ENCODE data around the gene ACSF3. TPM values are rescaled to one million over a fixed set of nuclear protein-coding genes. Genes with fewer than 3 reads are reported as not detected.

ACSF3 gene
- total and polyA plus RNA-seq, 4 donors: 15.3 to 27.3 (median 18.8) TPM

DNA sequence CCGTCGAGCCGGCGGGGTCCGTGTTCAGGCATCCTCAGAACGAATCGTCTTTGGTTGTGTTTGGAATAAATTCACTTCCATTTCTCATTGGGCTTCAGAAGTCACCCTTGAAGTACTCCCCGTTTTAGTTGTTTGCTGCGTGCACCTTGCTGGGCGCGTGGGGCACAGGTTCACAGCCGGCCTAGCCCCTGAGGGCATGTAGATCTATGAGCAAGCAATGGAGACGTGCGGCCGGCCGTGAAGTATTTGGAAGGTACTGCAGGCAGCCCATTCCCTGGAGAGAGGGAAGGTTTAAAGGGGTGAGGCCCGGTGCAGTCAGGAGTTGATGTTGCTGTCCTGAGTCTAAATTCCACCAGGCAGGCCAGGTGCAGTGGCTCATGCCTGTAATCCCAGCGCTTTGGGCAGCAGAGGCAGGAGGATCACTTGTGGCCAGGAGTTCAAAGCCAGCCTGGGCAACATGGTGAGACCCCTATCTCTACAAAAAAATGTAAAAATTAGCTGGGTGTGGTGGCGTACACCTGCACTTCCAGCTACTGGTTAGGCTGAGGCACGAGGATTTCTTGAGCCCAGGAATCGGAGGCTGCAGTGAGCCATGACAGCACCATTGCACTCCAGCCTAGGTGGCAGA lies 714 bp downstream of the ACSF3 start:
- Histone ChIP-seq H3K4me3 (ENCODE audit: low read depth in 1 of 3, low read length in 3 of 3) (peak overlapping the region; percentile 30 to 94 (median 88)), H3K27me3 (ENCODE audit: control insufficient read depth in 4 of 4, insufficient read depth in 4 of 4, low read length in 3 of 4) (peaks cover 0 to 2% (median 0%) of the 10 kb centered on the region in 4 donors), H3K27ac (ENCODE audit: low read depth in 1 of 2, low read length in 2 of 2) (no peak overlapping the region), H3K36me3 (ENCODE audit: control insufficient read depth in 4 of 4, insufficient read depth in 3 of 4, low read depth in 1 of 4, low read length in 3 of 4) (no peaks in the 10 kb centered on the region), H3K4me1 (ENCODE audit: control insufficient read depth in 4 of 4, insufficient read depth in 4 of 4, low read length in 3 of 4) (peaks cover 15 to 38% (median 28%) of the 10 kb centered on the region in 4 donors), H3K9ac (ENCODE audit: low read depth in 1 of 2, low read length in 2 of 2) (peak overlapping the region; percentile 25 to 75), H3K9me3 (ENCODE audit: control insufficient read depth in 4 of 4, low read length in 3 of 4) (no peaks in the 10 kb centered on the region)
- 14% methylated on average over 21 of the region's 21 CpGs for WGBS
- DNase-seq (ENCODE audit: low spot score): no peak
- TF ChIP-seq RXRA (IDR thresholded peaks at IDR 0.05) (no peak), HNF4A (conservative IDR thresholded peaks at IDR 0.05) (peak in 1 of 2 donors; percentile 25)

DNA sequence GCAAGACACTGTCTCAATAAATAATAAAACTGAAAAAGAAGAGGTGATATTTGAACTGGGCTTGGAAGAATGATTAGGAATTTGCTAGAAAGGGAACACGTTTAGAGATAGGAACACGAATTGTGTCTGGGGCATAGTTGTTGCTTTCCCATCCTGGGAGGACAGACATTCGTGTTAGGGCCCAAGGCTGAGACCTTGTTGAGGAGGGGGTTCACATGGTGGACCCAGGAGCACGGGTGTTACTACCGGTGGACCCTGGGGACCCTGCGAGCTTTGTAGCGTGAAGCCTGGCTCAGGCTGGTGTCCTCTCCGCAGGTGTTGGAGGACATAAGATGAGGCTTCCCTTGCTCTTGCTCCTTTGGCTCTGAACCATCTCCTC lies 1.2 kb downstream of the ACSF3 start:
- TF ChIP-seq SP1 (IDR thresholded peaks at IDR 0.05) (no peak), FOXA1 (IDR thresholded peaks at IDR 0.05) (no peak), TAF1 (conservative IDR thresholded peaks at IDR 0.05) (no peak), YY1 (IDR thresholded peaks at IDR 0.05) (no peak), RXRA (IDR thresholded peaks at IDR 0.05) (no peak), HNF4A (conservative IDR thresholded peaks at IDR 0.05) (no peak), EGR1 (IDR thresholded peaks at IDR 0.05; ENCODE audit: low read depth in 2 of 2) (no peak), NR2F2 (IDR thresholded peaks at IDR 0.05) (no peak), FOXA2 (IDR thresholded peaks at IDR 0.05) (no peak)
- TF ChIP-seq, protein P1, sequence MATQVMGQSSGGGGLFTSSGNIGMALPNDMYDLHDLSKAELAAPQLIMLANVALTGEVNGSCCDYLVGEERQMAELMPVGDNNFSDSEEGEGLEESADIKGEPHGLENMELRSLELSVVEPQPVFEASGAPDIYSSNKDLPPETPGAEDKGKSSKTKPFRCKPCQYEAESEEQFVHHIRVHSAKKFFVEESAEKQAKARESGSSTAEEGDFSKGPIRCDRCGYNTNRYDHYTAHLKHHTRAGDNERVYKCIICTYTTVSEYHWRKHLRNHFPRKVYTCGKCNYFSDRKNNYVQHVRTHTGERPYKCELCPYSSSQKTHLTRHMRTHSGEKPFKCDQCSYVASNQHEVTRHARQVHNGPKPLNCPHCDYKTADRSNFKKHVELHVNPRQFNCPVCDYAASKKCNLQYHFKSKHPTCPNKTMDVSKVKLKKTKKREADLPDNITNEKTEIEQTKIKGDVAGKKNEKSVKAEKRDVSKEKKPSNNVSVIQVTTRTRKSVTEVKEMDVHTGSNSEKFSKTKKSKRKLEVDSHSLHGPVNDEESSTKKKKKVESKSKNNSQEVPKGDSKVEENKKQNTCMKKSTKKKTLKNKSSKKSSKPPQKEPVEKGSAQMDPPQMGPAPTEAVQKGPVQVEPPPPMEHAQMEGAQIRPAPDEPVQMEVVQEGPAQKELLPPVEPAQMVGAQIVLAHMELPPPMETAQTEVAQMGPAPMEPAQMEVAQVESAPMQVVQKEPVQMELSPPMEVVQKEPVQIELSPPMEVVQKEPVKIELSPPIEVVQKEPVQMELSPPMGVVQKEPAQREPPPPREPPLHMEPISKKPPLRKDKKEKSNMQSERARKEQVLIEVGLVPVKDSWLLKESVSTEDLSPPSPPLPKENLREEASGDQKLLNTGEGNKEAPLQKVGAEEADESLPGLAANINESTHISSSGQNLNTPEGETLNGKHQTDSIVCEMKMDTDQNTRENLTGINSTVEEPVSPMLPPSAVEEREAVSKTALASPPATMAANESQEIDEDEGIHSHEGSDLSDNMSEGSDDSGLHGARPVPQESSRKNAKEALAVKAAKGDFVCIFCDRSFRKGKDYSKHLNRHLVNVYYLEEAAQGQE (IDR thresholded peaks at IDR 0.05): no peak
- TF ChIP-seq, protein P2, sequence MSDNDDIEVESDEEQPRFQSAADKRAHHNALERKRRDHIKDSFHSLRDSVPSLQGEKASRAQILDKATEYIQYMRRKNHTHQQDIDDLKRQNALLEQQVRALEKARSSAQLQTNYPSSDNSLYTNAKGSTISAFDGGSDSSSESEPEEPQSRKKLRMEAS (IDR thresholded peaks at IDR 0.05): no peak
- TF ChIP-seq, protein P3, sequence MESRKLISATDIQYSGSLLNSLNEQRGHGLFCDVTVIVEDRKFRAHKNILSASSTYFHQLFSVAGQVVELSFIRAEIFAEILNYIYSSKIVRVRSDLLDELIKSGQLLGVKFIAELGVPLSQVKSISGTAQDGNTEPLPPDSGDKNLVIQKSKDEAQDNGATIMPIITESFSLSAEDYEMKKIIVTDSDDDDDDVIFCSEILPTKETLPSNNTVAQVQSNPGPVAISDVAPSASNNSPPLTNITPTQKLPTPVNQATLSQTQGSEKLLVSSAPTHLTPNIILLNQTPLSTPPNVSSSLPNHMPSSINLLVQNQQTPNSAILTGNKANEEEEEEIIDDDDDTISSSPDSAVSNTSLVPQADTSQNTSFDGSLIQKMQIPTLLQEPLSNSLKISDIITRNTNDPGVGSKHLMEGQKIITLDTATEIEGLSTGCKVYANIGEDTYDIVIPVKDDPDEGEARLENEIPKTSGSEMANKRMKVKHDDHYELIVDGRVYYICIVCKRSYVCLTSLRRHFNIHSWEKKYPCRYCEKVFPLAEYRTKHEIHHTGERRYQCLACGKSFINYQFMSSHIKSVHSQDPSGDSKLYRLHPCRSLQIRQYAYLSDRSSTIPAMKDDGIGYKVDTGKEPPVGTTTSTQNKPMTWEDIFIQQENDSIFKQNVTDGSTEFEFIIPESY (IDR thresholded peaks at IDR 0.05): no peak
- TF ChIP-seq, protein P4, sequence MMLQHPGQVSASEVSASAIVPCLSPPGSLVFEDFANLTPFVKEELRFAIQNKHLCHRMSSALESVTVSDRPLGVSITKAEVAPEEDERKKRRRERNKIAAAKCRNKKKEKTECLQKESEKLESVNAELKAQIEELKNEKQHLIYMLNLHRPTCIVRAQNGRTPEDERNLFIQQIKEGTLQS (IDR thresholded peaks at IDR 0.05): no peak
- Histone ChIP-seq H3K27me3 (ENCODE audit: control insufficient read depth in 4 of 4, insufficient read depth in 4 of 4, low read length in 3 of 4) (peaks cover 0 to 2% (median 0%) of the 10 kb centered on the region in 4 donors), H3K4me3 (ENCODE audit: low read depth in 1 of 3, low read length in 3 of 3) (peak overlapping the region in 2 of 3 donors; percentile 88 to 94), H3K27ac (ENCODE audit: low read depth in 1 of 2, low read length in 2 of 2) (no peak overlapping the region), H3K9me3 (ENCODE audit: control insufficient read depth in 4 of 4, low read length in 3 of 4) (no peaks in the 10 kb centered on the region), H3K36me3 (ENCODE audit: control insufficient read depth in 4 of 4, insufficient read depth in 3 of 4, low read depth in 1 of 4, low read length in 3 of 4) (no peaks in the 10 kb centered on the region), H3K4me1 (ENCODE audit: control insufficient read depth in 4 of 4, insufficient read depth in 4 of 4, low read length in 3 of 4) (peaks cover 15 to 38% (median 28%) of the 10 kb centered on the region in 4 donors), H3K9ac (ENCODE audit: low read depth in 1 of 2, low read length in 2 of 2) (no peak overlapping the region)
- 89% methylated on average over 8 of the region's 8 CpGs for WGBS
- DNase-seq (ENCODE audit: low spot score): no peak
